ENCODE data around the gene UBE2L5.

DNA sequence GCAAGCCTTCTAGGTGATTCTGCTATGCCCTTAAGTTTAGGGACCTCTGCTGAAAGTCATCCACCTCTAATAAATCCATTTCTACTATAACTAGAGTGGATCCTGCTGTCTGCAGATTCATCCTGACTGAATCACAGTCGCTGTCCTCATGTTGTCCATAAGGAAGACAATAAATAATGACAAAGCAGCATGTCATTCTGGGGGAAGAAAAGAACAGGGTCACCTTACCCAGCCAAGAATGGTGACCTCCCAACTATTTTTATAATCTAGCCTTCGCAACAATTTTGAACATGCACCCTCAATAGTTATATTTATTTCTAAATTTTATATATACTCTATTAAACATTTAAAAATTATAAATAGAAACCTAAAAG is 45.0 kb upstream of the UBE2L5 start:
- TF ChIP-seq, protein P1, sequence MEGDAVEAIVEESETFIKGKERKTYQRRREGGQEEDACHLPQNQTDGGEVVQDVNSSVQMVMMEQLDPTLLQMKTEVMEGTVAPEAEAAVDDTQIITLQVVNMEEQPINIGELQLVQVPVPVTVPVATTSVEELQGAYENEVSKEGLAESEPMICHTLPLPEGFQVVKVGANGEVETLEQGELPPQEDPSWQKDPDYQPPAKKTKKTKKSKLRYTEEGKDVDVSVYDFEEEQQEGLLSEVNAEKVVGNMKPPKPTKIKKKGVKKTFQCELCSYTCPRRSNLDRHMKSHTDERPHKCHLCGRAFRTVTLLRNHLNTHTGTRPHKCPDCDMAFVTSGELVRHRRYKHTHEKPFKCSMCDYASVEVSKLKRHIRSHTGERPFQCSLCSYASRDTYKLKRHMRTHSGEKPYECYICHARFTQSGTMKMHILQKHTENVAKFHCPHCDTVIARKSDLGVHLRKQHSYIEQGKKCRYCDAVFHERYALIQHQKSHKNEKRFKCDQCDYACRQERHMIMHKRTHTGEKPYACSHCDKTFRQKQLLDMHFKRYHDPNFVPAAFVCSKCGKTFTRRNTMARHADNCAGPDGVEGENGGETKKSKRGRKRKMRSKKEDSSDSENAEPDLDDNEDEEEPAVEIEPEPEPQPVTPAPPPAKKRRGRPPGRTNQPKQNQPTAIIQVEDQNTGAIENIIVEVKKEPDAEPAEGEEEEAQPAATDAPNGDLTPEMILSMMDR (tag by site-specific recombination; IDR thresholded peaks at IDR 0.05) = no peak
- TF ChIP-seq ZNF354C (tag by site-specific recombination; IDR thresholded peaks at IDR 0.05; ENCODE audit: borderline replicate concordance, low read depth) = no peak
- TF ChIP-seq ZNF184 (tag by site-specific recombination; IDR thresholded peaks at IDR 0.05) = no peak
- no peak for TF ChIP-seq SALL2 (tag by site-specific recombination; IDR thresholded peaks at IDR 0.05; ENCODE audit: borderline replicate concordance)
- TF ChIP-seq, protein P2, sequence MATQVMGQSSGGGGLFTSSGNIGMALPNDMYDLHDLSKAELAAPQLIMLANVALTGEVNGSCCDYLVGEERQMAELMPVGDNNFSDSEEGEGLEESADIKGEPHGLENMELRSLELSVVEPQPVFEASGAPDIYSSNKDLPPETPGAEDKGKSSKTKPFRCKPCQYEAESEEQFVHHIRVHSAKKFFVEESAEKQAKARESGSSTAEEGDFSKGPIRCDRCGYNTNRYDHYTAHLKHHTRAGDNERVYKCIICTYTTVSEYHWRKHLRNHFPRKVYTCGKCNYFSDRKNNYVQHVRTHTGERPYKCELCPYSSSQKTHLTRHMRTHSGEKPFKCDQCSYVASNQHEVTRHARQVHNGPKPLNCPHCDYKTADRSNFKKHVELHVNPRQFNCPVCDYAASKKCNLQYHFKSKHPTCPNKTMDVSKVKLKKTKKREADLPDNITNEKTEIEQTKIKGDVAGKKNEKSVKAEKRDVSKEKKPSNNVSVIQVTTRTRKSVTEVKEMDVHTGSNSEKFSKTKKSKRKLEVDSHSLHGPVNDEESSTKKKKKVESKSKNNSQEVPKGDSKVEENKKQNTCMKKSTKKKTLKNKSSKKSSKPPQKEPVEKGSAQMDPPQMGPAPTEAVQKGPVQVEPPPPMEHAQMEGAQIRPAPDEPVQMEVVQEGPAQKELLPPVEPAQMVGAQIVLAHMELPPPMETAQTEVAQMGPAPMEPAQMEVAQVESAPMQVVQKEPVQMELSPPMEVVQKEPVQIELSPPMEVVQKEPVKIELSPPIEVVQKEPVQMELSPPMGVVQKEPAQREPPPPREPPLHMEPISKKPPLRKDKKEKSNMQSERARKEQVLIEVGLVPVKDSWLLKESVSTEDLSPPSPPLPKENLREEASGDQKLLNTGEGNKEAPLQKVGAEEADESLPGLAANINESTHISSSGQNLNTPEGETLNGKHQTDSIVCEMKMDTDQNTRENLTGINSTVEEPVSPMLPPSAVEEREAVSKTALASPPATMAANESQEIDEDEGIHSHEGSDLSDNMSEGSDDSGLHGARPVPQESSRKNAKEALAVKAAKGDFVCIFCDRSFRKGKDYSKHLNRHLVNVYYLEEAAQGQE (tag by site-specific recombination; IDR thresholded peaks at IDR 0.05) = no peak
- TF ChIP-seq HIC1 (tag by site-specific recombination; IDR thresholded peaks at IDR 0.05) = no peak
- TF ChIP-seq ZNF302 (tag by site-specific recombination; IDR thresholded peaks at IDR 0.05; ENCODE audit: low read depth) = no peak
